Right lobe of liver (tissue), 6 donors: ENCODE results near the gene ADGRV1. TPM values are rescaled to one million over a fixed set of nuclear protein-coding genes. Genes with fewer than 3 reads are reported as not detected.

ENCODE experiments used
- ATAC-seq, 4 donors: fragments of 200-7000 bp; cut with Tn5 transposase; one replicate each; pipeline ENCODE4 v1.9.1; 2020; ENCODE audit warnings: mild to moderate bottlenecking in 4 of 4, moderate library complexity in 4 of 4
- DNase-seq, 3 donors: peaks; one replicate each; pipeline ENCODE4 v3.0.0-alpha.2; 2020
- H3K27ac ChIP-seq, 3 donors: fragments of 200-600 bp; one replicate each; pipeline ENCODE4 v1.8.0; 2022
- H3K27me3 ChIP-seq, 2 donors: fragments of 200-600 bp; one replicate each; pipeline ENCODE4 v1.8.0; 2022
- H3K36me3 ChIP-seq, 4 donors: fragments of 200-600 bp; sonication (generic) in 1 of 4; one replicate each; pipeline versions ENCODE4 v1.5.1 to v1.8.0; 2017 to 2022; ENCODE audit warnings: control low read depth in 1 of 4
- H3K4me1 ChIP-seq, 4 donors: fragments of 200-600 bp; sonication (generic) in 1 of 4; one replicate each; pipeline versions ENCODE4 v1.5.1 to v1.8.0; 2017 to 2022; ENCODE audit warnings: control low read depth in 1 of 4
- H3K4me3 ChIP-seq, 3 donors: fragments of 200-600 bp; one replicate each; pipeline ENCODE4 v1.8.0; 2022
- H3K9me3 ChIP-seq, 4 donors: fragments of 200-600 bp; sonication (generic) in 1 of 4; one replicate each; pipeline versions ENCODE4 v1.5.1 to v1.8.0; 2017 to 2022; ENCODE audit warnings: control low read depth in 1 of 4
- POLR2A ChIP-seq: fragments of 450-650 bp; IDR thresholded peaks from one replicate; pipeline ENCODE4 v1.6.1; 2017; ENCODE audit warnings: antibody characterized with exemption, mild to moderate bottlenecking
- WGBS: methylation state at CpG from one replicate; pipeline ENCODE4 v1.1.6; 2018; ENCODE audit warnings: low coverage, low lambda C conversion rate; ENCODE audit not compliant: insufficient coverage; ENCODE audit errors: missing lambda C conversion rate; 5-methylcytosine and 5-hydroxymethylcytosine counted together
- intact Hi-C, 2 donors: fragments of 100-400 bp; cut with DNase I; formaldehyde crosslinking; loops; one replicate each; pipeline versions ENCODE4 v1.11.2 to v1.14.1; 2022
- total RNA-seq, 6 experiments: library from RNA; depleted of rRNA in 2 of 6; stranded (reverse); fragments of >200 nt in 2 of 6; fragmentation: NEBNext Ultra II Directional in 3 of 6; extraction: Animal tissue kit (Norgen Biotek cat#: 25700) in 3 of 6; gene quantifications; one replicate each; pipeline versions ENCODE4 v1.1.0 to v1.2.4, GENCODE V29; 2016 to 2023
- TF ChIP-seq, protein P1 (sequence below), 4 donors: fragments of 200-600 bp in 3 of 4; fragments of 450-650 bp in 1 of 4; IDR thresholded peaks; one replicate each; pipeline versions ENCODE4 v1.5.1 to v1.8.0; 2016 to 2022; ENCODE audit warnings: antibody characterized with exemption in 4 of 4, mild to moderate bottlenecking in 2 of 4
- donor health status: DM: no; HTN: yes; CAD: no.
- donor health status: DM: no; HTN: no; CAD: no.
- donor health status: DM: no; HTN: no; CAD: no.
- donor health status: DM: no; HTN: yes; CAD: no.
- donor health status: DM: no; HTN: yes; CAD: no.

ADGRV1 gene
- total RNA-seq, 6 experiments from 2014 or later: 4.5 to 15.9 (median 7.4) TPM

- intact Hi-C loops: loop anchor here in 1 of 2 donors (10.0 kb wide), 1 partner anchor 157 kb away; no protein-coding TSS in a partner anchor
- whole genome bisulfite sequencing: 82% methylated on average over 4 of the region's 4 CpGs
- ATAC-seq (no peak), DNase-seq (no peak)
- Histone ChIP-seq H3K27ac (no peak overlapping the region), H3K9me3 (no peaks in the 10 kb centered on the region), H3K4me3 (no peak overlapping the region), H3K36me3 (no peaks in the 10 kb centered on the region), H3K4me1 (no peaks in the 10 kb centered on the region), H3K27me3 (no peaks in the 10 kb centered on the region)
- TF ChIP-seq, protein P1, sequence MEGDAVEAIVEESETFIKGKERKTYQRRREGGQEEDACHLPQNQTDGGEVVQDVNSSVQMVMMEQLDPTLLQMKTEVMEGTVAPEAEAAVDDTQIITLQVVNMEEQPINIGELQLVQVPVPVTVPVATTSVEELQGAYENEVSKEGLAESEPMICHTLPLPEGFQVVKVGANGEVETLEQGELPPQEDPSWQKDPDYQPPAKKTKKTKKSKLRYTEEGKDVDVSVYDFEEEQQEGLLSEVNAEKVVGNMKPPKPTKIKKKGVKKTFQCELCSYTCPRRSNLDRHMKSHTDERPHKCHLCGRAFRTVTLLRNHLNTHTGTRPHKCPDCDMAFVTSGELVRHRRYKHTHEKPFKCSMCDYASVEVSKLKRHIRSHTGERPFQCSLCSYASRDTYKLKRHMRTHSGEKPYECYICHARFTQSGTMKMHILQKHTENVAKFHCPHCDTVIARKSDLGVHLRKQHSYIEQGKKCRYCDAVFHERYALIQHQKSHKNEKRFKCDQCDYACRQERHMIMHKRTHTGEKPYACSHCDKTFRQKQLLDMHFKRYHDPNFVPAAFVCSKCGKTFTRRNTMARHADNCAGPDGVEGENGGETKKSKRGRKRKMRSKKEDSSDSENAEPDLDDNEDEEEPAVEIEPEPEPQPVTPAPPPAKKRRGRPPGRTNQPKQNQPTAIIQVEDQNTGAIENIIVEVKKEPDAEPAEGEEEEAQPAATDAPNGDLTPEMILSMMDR (IDR thresholded peaks at IDR 0.05): no peak
- no peak for TF ChIP-seq POLR2A
Measured at GRCh38 chr5:91091471-91092234, 533.1 kb downstream of the ADGRV1 start.

DNA sequence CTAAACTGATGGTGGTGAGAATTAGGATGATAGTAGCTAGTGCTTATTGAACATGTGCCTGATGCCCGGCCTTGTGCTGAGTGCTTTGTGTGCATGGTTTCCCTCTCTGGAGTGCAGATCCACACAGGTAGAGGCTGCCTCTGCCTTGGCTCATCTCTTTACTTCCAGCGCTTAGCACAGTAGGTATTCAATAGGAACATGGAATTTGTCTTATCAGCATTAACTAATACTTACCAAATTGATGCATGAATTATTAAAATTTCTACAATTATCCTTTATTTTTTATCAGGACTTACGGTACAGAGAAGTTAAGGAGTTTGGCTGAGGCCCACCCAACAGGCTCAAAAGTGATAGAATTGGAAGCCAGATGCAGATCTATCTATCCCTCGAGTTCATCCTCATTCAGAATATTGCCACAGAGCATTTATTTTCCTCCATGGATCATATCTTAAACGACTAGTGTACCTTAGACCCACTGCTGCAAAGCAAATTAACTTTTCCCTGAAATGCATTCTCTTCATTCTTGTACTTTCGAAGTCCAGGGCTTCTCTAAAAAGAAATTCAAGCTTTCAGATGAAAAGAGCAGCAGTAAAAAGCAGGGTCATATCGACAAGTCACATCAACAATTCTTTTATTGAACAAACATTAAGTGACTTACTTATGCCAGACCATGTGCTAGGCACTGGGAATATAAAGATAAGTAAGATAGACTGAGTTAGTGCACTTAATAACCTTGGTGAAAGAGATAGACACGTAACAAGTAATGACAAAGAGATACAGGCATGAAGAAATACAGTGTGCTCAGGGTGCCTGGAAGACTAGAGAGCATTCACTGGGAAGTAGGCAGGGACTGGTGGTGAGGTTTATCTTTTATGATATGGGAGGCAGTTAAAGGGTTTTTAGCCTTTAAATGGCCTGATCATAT lies 534.5 kb downstream of the ADGRV1 start:
- H3K27ac ChIP-seq: no peak overlapping the region
- H3K9me3 ChIP-seq: no peaks in the 10 kb centered on the region
- H3K4me3 ChIP-seq: no peak overlapping the region
- TF ChIP-seq, protein P1 (IDR thresholded peaks at IDR 0.05): no peak
- no peak for TF ChIP-seq POLR2A
- no peaks in the 10 kb centered on the region for H3K4me1 ChIP-seq
- no peaks in the 10 kb centered on the region for H3K27me3 ChIP-seq
- intact Hi-C loops: loop anchor here in 1 of 2 donors (10.0 kb wide), 1 partner anchor 158 kb away; no protein-coding TSS in a partner anchor
- H3K36me3 ChIP-seq: no peaks in the 10 kb centered on the region
- 52% methylated on average over 7 of the region's 8 CpGs for WGBS
- DNase-seq (no peak), ATAC-seq (peak in 1 of 4 donors; percentile 22)

- H3K4me3 ChIP-seq: no peak overlapping the region
- intact Hi-C loops: loop anchor here in 1 of 2 donors (10.0 kb wide), 1 partner anchor 161 kb away; no protein-coding TSS in a partner anchor
- H3K27ac ChIP-seq: no peak overlapping the region
- H3K36me3 ChIP-seq: no peaks in the 10 kb centered on the region
- no peaks in the 10 kb centered on the region for H3K4me1 ChIP-seq
- TF ChIP-seq POLR2A: no peak
- TF ChIP-seq, protein P1 (IDR thresholded peaks at IDR 0.05): no peak
- ATAC-seq (peak; percentile 40 to 82 (median 68)), DNase-seq (no peak)
- WGBS: 73% methylated on average over 3 of the region's 3 CpGs
- no peaks in the 10 kb centered on the region for H3K27me3 ChIP-seq
- H3K9me3 ChIP-seq: no peaks in the 10 kb centered on the region
Measured at GRCh38 chr5:91095313-91095712, 536.7 kb downstream of the ADGRV1 start.

DNA sequence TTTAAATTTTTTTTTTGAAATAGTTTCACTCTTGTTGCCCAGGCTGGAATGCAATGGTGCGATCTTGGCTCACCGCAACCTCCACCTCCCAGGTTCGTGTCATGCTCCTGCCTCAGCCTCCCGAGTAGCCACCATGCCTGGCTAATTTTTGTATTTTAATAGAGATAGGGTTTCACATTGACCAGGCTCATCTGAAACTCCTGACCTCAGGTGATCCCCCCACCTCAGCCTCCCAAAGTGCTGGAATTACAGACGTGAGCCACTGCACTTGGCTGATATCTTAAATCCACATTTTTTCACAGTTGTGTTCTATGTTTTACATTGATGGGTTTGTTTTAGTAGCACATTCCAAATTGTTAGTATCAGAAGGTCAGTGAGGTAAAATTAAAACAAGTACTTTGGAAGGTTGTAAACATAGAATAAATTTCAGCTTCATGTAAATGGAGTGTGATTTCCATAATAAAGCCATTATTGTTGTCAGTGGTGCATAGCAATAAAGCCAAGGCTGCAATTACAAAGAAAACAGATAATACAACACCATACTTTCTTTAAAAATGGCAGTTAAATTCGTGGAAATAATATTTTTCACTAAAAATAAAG lies 537.3 kb downstream of the ADGRV1 start:
- intact Hi-C loops: loop anchor here in 1 of 2 donors (10.0 kb wide), 1 partner anchor 161 kb away; no protein-coding TSS in a partner anchor
- 55% methylated on average over 6 of the region's 6 CpGs for WGBS
- no peak for ATAC-seq

More for the DNA sequence above, 537.3 kb downstream of the ADGRV1 start:
- no peak for DNase-seq
- no peaks in the 10 kb centered on the region for H3K36me3 ChIP-seq
- H3K4me3 ChIP-seq: no peak overlapping the region
- TF ChIP-seq, protein P1 (IDR thresholded peaks at IDR 0.05): no peak
- no peak for TF ChIP-seq POLR2A
- H3K9me3 ChIP-seq: no peaks in the 10 kb centered on the region
- no peak overlapping the region for H3K27ac ChIP-seq
- H3K4me1 ChIP-seq: no peaks in the 10 kb centered on the region
- no peaks in the 10 kb centered on the region for H3K27me3 ChIP-seq
